Activated B cell treated with CpG ODN at 0.5 μM for 24 hours (primary cell): ENCODE results near the gene RUFY3. TPM values are rescaled to one million over a fixed set of nuclear protein-coding genes. Genes with fewer than 3 reads are reported as not detected.

ENCODE experiments used
- ATAC-seq: fragments of 200-7000 bp; cut with Tn5 transposase; one replicate; pipeline ENCODE4 v1.10.0; 2021; ENCODE audit warnings: low read depth, mild to moderate bottlenecking, moderate library complexity
- CTCF ChIA-PET: fragments of 350-600 bp; sonication (Branson Sonifier 250); formaldehyde crosslinking; loops from one replicate; lab custom pipeline; 2021; ENCODE audit warnings: antibody characterized with exemption; lab: Charles Lee
- POLR2A ChIA-PET: fragments of 350-600 bp; sonication (Branson Sonifier 250); formaldehyde crosslinking; loops from one replicate; lab custom pipeline; 2021; ENCODE audit warnings: antibody characterized with exemption; lab: Charles Lee
- DNase-seq: peaks from one replicate; pipeline ENCODE4 v3.0.0; 2022
- H3K27ac Mint-ChIP-seq: one replicate; pipeline ENCODE4 v1.8.0; 2020; ENCODE audit warnings: mixed read lengths
- H3K27me3 Mint-ChIP-seq: one replicate; pipeline ENCODE4 v1.8.0; 2021; ENCODE audit warnings: mixed read lengths
- H3K36me3 Mint-ChIP-seq: one replicate; pipeline ENCODE4 v1.8.0; 2021; ENCODE audit warnings: low read depth, mixed read lengths
- H3K4me1 Mint-ChIP-seq: one replicate; pipeline ENCODE4 v1.8.0; 2021; ENCODE audit warnings: mixed read lengths
- H3K4me3 Mint-ChIP-seq: one replicate; pipeline ENCODE4 v1.8.0; 2020; ENCODE audit warnings: mild to moderate bottlenecking, mixed read lengths
- H3K9me3 Mint-ChIP-seq: one replicate; pipeline ENCODE4 v1.8.0; 2020; ENCODE audit warnings: mixed read lengths
- intact Hi-C: fragments of 100-400 bp; cut with micrococcal nuclease; formaldehyde crosslinking; loops from one replicate; pipeline ENCODE4 v1.15.1; 2024
- total RNA-seq: library from RNA; stranded (reverse); gene quantifications from 2 replicates; pipeline ENCODE4 v1.2.3, GENCODE V29; 2022
- TF ChIP-seq, protein P1 (sequence below): fragments of 200-600 bp; IDR thresholded peaks from one replicate; pipeline ENCODE4 v1.8.0; 2022; ENCODE audit warnings: antibody characterized with exemption, mild to moderate bottlenecking

Gene RUFY3
- total RNA-seq, 1 donor from 2014 or later = 69.4 TPM

DNA sequence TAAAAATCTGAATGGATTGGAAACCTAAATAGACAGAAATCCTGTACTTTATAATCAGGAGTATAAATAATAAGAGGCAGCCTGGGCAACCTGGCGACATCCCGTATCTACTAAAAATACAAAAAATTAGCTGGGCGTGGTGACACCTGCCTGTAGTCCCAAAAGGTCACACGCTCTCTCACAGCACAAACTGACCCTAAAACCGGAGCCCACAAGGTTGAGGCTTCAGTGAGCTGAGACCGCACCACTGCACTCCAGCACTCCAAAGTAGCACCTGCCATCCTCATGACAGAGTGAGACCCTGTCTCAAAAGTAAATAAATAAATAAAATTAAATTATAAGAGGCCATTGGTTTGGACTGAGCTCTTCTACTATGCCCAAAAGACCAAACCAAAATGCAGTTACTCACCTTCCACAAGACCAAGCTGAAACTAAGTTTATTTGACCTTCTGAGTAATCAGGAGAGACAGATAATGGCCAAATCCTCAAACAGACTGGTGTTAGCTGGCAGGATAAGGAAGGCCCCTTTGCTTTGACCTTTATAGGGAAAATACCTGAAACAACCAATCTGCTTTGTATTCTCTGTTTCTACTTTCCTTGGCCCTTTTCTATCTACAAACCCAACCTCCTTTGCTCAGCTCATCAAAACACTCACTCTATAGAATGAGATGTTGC is 121.1 kb downstream of the RUFY3 start:
- H3K9me3 Mint-ChIP-seq = no peaks in the 10 kb centered on the region
- ChIA-PET POLR2A (interaction anchor here (0.6 to 7.3 kb wide), 14 partner anchors 30 to 166 kb away, joined by 3 to 80 read pairs (median 7); partner anchors contain the start of genes DCK, MOB1B and UTP3), CTCF (interaction anchor here (0.6 to 2.1 kb wide), 4 partner anchors 59 to 167 kb away, joined by 3 to 10 read pairs (median 4); partner anchors contain the start of gene MOB1B)
- H3K4me3 Mint-ChIP-seq = peak overlapping the region; percentile 78
- intact Hi-C loops = no loop called here
- TF ChIP-seq, protein P1, sequence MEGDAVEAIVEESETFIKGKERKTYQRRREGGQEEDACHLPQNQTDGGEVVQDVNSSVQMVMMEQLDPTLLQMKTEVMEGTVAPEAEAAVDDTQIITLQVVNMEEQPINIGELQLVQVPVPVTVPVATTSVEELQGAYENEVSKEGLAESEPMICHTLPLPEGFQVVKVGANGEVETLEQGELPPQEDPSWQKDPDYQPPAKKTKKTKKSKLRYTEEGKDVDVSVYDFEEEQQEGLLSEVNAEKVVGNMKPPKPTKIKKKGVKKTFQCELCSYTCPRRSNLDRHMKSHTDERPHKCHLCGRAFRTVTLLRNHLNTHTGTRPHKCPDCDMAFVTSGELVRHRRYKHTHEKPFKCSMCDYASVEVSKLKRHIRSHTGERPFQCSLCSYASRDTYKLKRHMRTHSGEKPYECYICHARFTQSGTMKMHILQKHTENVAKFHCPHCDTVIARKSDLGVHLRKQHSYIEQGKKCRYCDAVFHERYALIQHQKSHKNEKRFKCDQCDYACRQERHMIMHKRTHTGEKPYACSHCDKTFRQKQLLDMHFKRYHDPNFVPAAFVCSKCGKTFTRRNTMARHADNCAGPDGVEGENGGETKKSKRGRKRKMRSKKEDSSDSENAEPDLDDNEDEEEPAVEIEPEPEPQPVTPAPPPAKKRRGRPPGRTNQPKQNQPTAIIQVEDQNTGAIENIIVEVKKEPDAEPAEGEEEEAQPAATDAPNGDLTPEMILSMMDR = no peak
- peak overlapping the region; percentile 82 for H3K27ac Mint-ChIP-seq
- H3K27me3 Mint-ChIP-seq = no peaks in the 10 kb centered on the region
- DNase-seq (no peak), ATAC-seq (peak; percentile 16)
- peaks cover 56% of the 10 kb centered on the region for H3K4me1 Mint-ChIP-seq
- H3K36me3 Mint-ChIP-seq = no peaks in the 10 kb centered on the region

DNA sequence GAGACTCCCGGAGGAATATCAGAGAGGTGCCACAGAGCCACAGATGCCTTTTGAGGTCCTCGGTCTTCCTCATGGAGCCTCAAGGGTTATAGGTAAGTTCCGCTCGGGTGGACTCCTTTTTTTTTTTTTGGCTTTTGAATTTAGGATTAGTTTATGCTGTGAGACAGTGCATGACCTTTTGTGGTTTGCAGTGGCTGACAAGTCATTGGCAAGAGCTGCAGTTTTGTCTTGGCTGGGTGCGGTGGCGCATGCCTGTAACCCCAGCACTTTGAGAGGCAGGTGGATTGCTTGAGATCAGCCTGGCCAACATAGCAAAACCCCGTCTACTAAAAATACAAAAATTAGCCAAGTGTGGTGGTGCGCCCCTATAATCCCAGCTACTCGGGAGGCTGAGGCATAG is 122.4 kb downstream of the RUFY3 start:
- TF ChIP-seq, protein P1 = no peak
- Mint-ChIP-seq H3K4me1 (peaks cover 52% of the 10 kb centered on the region), H3K27ac (peak overlapping the region; percentile 82), H3K36me3 (no peaks in the 10 kb centered on the region), H3K4me3 (peak overlapping the region; percentile 45), H3K27me3 (no peaks in the 10 kb centered on the region), H3K9me3 (no peaks in the 10 kb centered on the region)
- peak; percentile 32 for ATAC-seq
- ChIA-PET CTCF (interaction anchor here (0.9 to 2.1 kb wide), 2 partner anchors 58 to 99 kb away, joined by 3 to 10 read pairs; partner anchors contain the start of gene MOB1B), POLR2A (interaction anchor here (0.5 to 7.3 kb wide), 10 partner anchors 31 to 175 kb away, joined by 3 to 80 read pairs (median 6); partner anchors contain the start of genes DCK and MOB1B)
- intact Hi-C loops = loop anchor here (1.0 kb wide), 1 partner anchor 30 kb away; no protein-coding TSS in a partner anchor
- DNase-seq = peak; percentile 32

- intact Hi-C loops = no loop called here
- Mint-ChIP-seq H3K36me3 (no peaks in the 10 kb centered on the region), H3K27me3 (no peaks in the 10 kb centered on the region), H3K4me3 (peak overlapping the region; percentile 49), H3K27ac (peak overlapping the region; percentile 81), H3K4me1 (peaks cover 22% of the 10 kb centered on the region), H3K9me3 (no peaks in the 10 kb centered on the region)
- TF ChIP-seq, protein P1 = no peak
- CTCF ChIA-PET = no interaction called here
- POLR2A ChIA-PET = interaction anchor here (0.7 to 1.5 kb wide), 2 partner anchors 10 to 25 kb away, joined by 3 to 11 read pairs; partner anchors contain the start of gene GRSF1
- ATAC-seq = peak; percentile 52
- no peak for DNase-seq
These were observed 127.5 kb downstream of the RUFY3 start for GRCh38 chr4:70849291-70849690.

DNA sequence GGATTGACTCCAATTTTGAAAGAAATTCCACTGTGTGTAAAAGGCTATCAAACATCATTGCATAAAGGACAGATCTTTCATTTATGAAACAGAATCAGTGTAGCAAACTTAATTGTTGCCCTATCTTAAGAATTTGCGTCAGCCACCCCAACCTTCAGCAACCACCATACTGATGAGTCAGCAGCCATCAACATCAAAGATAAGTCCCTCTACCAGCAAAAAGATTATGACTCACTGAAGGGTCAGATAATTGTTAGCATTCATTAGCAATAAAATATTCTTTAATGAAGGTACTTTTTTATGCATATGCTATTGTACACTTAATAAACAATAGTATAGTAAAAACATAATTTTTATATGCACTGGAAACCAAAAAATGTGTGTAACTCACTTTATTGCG is 133.7 kb downstream of the RUFY3 start:
- POLR2A ChIA-PET = no interaction called here
- Mint-ChIP-seq H3K27me3 (no peaks in the 10 kb centered on the region), H3K9me3 (no peaks in the 10 kb centered on the region), H3K36me3 (no peaks in the 10 kb centered on the region), H3K27ac (no peak overlapping the region), H3K4me3 (no peak overlapping the region), H3K4me1 (no peaks in the 10 kb centered on the region)
- DNase-seq (no peak), ATAC-seq (no peak)
- intact Hi-C loops = no loop called here
- CTCF ChIA-PET = no interaction called here
- TF ChIP-seq, protein P1 = no peak

Other genes with a start within 250 kb of the RUFY3 start
- gene MUC7, start 249.8 kb upstream of the RUFY3 start, total RNA-seq = not detected in 2 replicates
- gene AMTN, start 203.4 kb upstream of the RUFY3 start, total RNA-seq = not detected in 2 replicates
- not detected in 2 replicates for gene AMBN, start 129.7 kb upstream of the RUFY3 start, total RNA-seq
- 0.10 TPM in 1 of 2 replicates, not detected in the other for gene ENAM, start 93.2 kb upstream of the RUFY3 start, total RNA-seq
- 47.0 and 53.7 TPM in 2 replicates for gene JCHAIN, start 55.5 kb upstream of the RUFY3 start, total RNA-seq
- gene UTP3, start 33.4 kb upstream of the RUFY3 start, total RNA-seq = 38.5 and 40.1 TPM in 2 replicates
- 61.1 and 63.5 TPM in 2 replicates for gene GRSF1, start 117.9 kb downstream of the RUFY3 start, total RNA-seq
- gene MOB1B, start 180.4 kb downstream of the RUFY3 start, total RNA-seq = 22.2 and 23.4 TPM in 2 replicates